Smooth muscle cell of the umbilical artery (primary cell): ENCODE results near the gene MGRN1. TPM values are rescaled to one million over a fixed set of nuclear protein-coding genes. Genes with fewer than 3 reads are reported as not detected.

Experiments
- total RNA-seq: library from RNA; depleted of rRNA; stranded (reverse); fragments of >200 nt; gene quantifications from 2 replicates; pipeline ENCODE4 v1.2.3, GENCODE V29; 2014

MGRN1 gene
- total RNA-seq = 24.1 and 56.4 TPM in 2 replicates

GRCh38 chr16:4624015-4624826, at the start of gene MGRN1:
Gene MGRN1, plus strand, starts transcription at chr16:4624826. Its CDS starts 135 bp downstream, at chr16:4624961.

GRCh38 chr16:4614571-4615383, 9.8 kb upstream of the MGRN1 start, which contains the start of gene UBALD1:
Gene UBALD1, minus strand, starts transcription at chr16:4614888. Its CDS starts 91 bp downstream, at chr16:4614797.

GRCh38 chr16:4693296-4693955, 68.8 kb downstream of the MGRN1 start, which contains the start of gene NUDT16L1:
Gene NUDT16L1, plus strand, starts transcription at chr16:4693562. Its CDS starts 165 bp downstream, at chr16:4693727.

GRCh38 chr16:4734063-4734729, 109.6 kb downstream of the MGRN1 start, which contains the start of the genes ANKS3 and DNAAF8:
Gene ANKS3, minus strand, starts transcription at chr16:4734271. Its CDS starts 4,122 bp downstream, at chr16:4730149.
Gene DNAAF8, plus strand, starts transcription at chr16:4734537. Its CDS starts 1,978 bp downstream, at chr16:4736515.

Other genes with a start within 250 kb of the MGRN1 start
- gene CORO7, start 208.2 kb upstream of the MGRN1 start, total RNA-seq = 9.2 and 26.6 TPM in 2 replicates
- gene DNAJA3, start 199.0 kb upstream of the MGRN1 start, total RNA-seq = 40.4 and 62.3 TPM in 2 replicates
- gene NMRAL1, start 150.2 kb upstream of the MGRN1 start, total RNA-seq = 41.4 and 47.8 TPM in 2 replicates
- gene HMOX2, start 148.4 kb upstream of the MGRN1 start, total RNA-seq = 58.8 and 85.1 TPM in 2 replicates
- gene CDIP1, start 86.1 kb upstream of the MGRN1 start, total RNA-seq = 13.4 and 17.3 TPM in 2 replicates
- gene C16orf96, start 68.5 kb upstream of the MGRN1 start, total RNA-seq = not detected in 2 replicates
- 8.3 and 8.6 TPM in 2 replicates for gene UBALD1, start 9.9 kb upstream of the MGRN1 start, total RNA-seq
- gene NUDT16L1, start 68.7 kb downstream of the MGRN1 start, total RNA-seq = 26.8 and 31.5 TPM in 2 replicates
- gene ANKS3, start 109.4 kb downstream of the MGRN1 start, total RNA-seq = 32.8 and 33.3 TPM in 2 replicates
- 0.83 and 1.2 TPM in 2 replicates for gene DNAAF8, start 109.7 kb downstream of the MGRN1 start, total RNA-seq
- gene ZNF500, start 142.3 kb downstream of the MGRN1 start, total RNA-seq = 9.4 and 9.8 TPM in 2 replicates
- gene SEPTIN12, start 163.5 kb downstream of the MGRN1 start, total RNA-seq = not detected in 2 replicates
- not detected in 2 replicates for gene SMIM22, start 170.5 kb downstream of the MGRN1 start, total RNA-seq
- 28.5 and 33.3 TPM in 2 replicates for gene ROGDI, start 177.8 kb downstream of the MGRN1 start, total RNA-seq
- gene GLYR1, start 222.5 kb downstream of the MGRN1 start, total RNA-seq = 48.1 and 67.9 TPM in 2 replicates
- 18.1 and 28.7 TPM in 2 replicates for gene UBN1, start 222.7 kb downstream of the MGRN1 start, total RNA-seq